Myocyte (in vitro differentiated cells): ENCODE data around the gene FPGS. TPM values are rescaled to one million over a fixed set of nuclear protein-coding genes. Genes with fewer than 3 reads are reported as not detected.
"Not testable (repeated sequence)": the region's sequence is repeated elsewhere in the genome, so short reads cannot be mapped to it uniquely, and the experiment has no call there.

Experiments used
- DNase-seq: peaks from one replicate; pipeline ENCODE4 v3.0.0-alpha.2; 2012; ENCODE audit warnings: low read depth
- polyA plus RNA-seq: library from polyadenylated mRNA; unstranded; fragments of >200 nt; gene quantifications from one replicate; pipeline ENCODE4 v1.2.1, GENCODE V29; 2012; ENCODE audit warnings: missing spikeins
- total RNA-seq: library from RNA; depleted of rRNA; stranded (reverse); fragments of >200 nt; gene quantifications from 2 replicates; pipeline ENCODE4 v1.2.3, GENCODE V29; 2014

FPGS gene, protein sequence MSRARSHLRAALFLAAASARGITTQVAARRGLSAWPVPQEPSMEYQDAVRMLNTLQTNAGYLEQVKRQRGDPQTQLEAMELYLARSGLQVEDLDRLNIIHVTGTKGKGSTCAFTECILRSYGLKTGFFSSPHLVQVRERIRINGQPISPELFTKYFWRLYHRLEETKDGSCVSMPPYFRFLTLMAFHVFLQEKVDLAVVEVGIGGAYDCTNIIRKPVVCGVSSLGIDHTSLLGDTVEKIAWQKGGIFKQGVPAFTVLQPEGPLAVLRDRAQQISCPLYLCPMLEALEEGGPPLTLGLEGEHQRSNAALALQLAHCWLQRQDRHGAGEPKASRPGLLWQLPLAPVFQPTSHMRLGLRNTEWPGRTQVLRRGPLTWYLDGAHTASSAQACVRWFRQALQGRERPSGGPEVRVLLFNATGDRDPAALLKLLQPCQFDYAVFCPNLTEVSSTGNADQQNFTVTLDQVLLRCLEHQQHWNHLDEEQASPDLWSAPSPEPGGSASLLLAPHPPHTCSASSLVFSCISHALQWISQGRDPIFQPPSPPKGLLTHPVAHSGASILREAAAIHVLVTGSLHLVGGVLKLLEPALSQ
- 141 and 200 TPM in 2 replicates for total RNA-seq
- polyA plus RNA-seq, result 73.8 TPM

DNA sequence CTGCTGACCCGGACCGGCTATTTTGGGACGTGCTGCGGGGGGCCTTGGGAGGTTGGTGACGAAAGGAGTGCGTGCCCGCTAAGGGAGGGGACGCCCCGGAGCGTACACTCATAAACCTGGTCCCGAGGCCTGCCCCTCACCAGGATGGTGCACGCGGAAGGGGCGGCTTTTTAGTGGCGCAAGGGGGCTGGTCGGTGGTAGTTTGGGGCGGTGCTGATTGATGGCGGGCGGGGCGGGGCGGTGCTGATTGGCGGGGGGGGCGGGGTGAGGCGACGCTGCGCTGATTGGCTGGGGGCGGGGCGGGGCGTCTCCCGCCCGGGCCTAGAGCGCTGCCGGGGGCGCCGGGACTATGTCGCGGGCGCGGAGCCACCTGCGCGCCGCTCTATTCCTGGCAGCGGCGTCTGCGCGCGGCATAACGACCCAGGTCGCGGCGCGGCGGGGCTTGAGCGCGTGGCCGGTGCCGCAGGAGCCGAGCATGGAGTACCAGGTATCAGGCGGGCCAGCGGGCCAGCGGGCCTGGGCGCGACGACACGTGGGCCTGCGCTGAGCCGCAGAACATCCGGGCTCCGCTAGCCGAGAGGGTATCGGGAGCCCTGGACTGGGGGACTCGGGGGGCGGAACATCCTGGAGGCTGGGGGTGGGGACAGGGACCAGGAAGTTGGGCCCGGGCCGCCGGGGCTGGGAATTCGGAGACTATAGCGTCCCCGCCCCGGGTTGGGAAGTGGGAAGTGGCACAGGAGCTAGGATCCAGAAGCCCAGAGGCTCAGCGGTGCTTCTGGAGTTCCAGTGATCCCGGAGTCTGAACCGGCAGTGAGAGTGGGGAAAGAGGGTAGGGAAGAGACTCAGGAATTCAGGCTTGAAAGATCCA, at the start of gene FPGS:
Gene FPGS (plus strand): TSS at position 307 of the 868 bp plus-strand sequence. CDS start 43 bp downstream, at position 350.
- DNase-seq, result peak; percentile 93

DNA sequence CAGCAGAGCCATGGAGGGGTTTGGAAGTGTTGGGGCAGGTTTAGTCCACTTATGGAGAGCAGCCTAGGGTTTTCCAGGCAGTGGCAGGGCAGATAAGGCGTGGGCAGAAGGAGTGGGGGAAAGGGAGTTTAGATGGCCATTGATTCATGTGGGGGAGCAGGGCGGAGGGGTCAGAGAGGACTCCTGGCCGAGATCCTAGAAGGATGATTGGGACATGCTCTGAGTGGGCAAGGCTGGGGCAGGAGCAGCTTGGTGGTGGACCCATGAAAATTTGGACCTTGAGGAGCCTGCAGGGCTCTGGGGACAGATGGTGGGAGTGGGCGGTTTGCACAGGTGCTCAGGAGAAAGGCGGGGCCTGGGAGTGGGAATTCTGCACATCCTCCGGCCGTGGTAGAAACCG, 49.5 kb upstream of the FPGS start:
- no peak for DNase-seq

DNA sequence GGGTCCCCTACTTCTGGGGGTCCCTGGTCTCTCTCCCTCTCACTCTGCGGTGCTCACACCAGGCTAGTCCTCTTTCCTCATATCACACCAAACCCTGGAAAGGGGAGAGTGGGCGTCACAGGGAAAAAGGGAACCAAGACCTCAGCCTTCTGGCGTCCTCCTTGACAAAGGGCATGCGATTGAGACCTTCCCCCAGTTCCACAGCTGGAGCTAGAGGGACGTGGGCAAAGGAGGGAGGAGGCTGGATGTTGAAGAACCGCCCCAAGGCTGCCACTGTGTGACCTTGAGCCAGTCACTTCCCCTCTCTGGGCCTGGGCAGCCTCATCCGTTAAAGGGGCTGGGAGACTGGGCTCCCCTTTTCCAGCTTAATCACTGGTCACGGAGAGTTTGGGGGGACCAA, 49.1 kb upstream of the FPGS start:
- no peak for DNase-seq

DNA sequence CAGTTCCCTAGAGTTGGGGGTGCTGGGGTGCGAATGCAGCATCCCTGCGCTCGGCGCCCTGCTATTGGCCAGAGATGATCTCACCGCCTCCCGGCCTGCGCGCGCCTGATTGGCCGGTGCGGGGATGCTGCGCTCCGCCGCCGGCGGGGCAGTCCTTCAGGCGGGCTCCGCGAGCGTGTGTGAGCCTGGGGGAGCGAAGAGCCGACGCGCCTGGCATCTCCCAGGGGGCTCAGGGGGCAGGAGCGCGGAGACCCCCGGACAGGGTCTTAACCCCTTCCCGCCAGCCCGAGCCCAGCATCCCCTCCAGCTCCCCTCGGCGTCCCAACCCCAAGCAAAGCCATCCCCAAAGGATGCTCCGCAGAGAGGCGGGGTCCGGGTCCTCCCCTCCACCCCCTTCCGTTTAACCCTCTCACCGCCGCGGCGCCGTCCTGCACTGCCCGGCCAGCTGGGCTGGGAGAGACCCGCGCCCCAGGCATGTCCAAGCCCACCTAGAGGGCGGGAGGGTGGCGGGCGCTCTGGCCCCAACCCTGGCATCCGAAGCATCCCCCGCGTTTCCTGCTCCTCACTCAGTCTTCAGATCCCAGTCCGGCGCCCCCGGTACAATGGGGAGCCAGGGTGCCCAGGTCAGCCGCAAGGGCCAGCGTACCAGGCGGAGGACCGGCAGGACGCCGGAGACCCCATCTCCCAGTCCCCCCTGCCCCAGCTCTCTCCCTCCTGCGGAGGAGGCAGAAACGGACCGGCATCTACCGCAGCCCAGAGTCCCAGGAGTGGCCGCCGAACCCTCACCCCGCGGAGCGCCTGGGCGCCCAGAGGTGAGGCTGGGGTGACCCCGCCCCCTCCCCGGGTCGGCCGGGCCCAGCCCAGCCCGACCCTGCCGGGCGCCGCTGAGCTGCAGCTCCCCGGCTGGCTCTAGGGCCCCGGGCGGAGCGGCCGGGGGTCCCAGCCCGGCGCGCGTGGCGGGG, 48.3 kb upstream of the FPGS start:
- no peak for DNase-seq

DNA sequence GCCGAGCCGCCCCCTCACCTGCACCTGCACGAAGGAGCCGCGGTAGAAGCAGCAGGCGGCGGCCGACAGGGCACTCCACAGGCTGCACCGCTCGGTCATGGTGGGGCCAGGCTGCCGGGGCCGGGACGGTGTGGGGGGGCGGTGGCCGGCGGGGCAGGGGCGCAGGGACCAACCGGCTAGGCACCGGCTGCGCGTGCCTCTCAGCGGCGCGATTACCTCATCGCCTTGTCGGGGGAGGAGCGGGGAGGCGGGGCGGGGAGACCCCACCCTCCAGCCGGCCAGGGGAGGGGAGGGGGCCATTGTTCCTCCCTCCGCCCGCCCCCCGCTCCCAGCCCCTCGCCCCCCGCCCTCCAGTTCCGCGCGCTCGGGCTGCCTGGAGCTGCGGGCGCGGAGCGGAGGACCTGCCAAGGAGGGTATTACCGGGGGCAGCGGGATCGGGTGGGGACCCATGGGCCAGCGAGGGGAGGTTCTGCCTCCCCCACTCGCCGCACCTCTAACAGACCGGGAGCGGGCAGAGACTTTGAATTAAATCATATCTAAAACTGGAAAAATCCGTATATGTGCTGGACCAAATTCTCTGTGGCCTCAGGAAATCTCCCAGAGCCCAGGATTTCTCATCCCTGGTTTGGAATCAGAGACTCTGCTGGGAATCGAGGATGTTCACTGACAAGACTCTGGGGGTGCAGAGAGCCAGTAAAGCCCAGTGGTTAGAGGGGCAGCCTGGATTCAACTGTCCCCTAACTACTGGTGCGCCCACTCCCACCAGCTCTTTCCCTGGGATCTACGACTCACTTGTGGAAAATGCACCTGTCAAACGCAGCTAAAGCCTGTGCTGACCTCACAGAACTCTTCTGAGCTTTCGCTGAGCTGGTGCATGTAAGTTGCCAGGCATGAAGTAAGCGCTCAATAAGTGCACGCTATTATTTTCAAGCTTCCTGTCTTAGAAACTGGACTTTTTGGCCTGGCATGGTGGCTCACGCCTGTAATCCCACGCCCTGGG, 47.3 kb upstream of the FPGS start:
- no peak for DNase-seq

DNA sequence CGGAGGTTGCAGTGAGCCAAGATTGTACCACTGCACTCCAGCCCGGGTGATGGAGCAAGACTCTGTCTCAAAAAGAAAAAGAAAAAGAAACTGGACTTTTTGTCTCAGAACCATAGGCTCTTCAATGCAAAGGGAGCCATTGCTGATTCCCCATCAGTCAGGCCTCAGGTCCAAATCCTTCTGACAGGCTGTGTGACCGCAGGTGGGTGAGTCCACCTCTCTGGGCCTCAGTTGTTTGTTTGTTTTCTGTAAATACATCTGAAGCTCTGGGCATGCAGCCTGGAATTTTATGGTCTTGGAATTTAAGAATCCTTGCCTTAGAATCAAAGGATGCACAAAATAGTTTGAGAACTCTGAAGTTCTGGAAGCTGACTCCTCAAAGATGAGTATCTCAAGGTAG, 46.4 kb upstream of the FPGS start:
- no peak for DNase-seq

DNA sequence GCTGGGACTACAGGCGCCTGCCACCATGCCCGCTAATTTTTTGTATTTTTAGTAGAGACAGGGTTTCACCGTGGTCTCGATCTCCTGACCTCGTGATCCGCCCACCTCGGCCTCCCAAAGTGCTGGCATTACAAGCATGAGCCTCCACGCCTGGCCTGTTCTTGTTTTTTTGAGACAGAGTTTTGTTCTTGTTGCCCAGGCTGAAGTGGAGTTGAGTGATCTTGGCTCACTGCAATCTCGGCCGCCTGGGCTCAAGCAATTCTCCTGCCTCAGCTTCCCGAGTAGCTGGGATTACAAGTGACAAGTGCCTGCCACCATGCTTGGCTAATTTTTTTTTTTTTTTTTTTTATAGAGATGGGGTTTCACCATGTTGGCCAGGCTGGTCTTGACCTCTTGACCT, 45.9 kb upstream of the FPGS start:
- not testable (repeated sequence) for DNase-seq

DNA sequence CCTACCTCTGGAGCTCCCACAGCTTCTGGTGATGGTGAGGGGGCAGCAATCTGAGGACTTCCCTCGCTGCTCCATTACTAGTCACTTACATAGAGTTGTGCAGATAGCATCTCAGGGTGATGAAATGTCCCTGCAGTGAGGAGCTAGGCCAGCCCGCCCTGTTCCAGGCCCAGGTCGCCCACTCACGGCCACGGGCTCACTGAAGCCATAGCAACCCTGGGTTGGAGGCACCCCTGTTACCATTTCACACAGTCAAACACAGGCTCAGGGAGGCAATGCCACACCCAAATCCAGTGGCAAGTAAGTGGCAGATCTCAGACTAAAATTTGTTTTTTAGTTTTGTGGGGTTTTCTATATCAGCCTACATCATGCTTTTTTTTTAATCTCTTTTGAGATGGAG, 43.8 kb upstream of the FPGS start:
- DNase-seq, result no peak

DNA sequence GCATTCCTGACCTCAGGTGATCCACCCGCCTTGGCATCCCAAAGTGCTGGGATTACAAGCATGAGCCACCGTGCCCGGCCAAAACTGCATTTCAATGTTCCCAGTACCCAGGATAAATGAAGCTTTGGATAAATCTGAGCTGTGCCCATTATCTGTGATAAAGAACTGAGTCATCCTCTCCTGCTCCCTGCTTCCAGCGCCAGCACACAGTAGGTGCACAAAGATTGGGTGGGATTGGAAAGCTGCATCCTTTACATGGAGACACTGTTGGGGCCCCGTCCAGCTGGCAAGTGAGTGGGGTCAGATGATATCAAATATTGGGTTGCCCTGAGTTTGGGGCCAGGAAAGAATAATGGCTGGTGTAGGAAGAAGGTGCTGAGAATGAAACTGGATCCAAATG, 41.6 kb upstream of the FPGS start:
- DNase-seq, result no peak

DNA sequence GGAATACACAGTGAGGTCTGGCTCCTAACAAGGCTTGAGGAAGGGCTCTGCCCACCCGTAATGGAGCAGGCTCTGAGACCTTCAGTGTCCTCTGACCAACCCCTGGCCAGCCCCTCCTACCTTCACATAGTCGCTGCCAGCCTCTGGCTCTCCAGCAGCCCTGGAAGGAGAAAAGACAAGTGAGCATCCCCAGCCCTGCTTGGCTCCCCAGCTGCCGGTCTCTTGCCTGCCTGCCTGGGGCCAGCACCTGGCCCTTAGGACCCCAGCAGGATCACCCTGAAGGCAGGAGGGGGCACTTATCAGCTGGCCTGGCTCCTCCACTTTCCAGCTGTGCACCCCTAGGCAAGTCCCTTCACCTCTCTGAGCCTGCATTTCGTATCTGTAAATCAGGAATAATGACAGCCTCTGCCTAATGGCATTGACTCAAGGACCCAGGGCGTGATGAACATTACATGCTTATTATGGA, 41.2 kb upstream of the FPGS start:
- no peak for DNase-seq

DNA sequence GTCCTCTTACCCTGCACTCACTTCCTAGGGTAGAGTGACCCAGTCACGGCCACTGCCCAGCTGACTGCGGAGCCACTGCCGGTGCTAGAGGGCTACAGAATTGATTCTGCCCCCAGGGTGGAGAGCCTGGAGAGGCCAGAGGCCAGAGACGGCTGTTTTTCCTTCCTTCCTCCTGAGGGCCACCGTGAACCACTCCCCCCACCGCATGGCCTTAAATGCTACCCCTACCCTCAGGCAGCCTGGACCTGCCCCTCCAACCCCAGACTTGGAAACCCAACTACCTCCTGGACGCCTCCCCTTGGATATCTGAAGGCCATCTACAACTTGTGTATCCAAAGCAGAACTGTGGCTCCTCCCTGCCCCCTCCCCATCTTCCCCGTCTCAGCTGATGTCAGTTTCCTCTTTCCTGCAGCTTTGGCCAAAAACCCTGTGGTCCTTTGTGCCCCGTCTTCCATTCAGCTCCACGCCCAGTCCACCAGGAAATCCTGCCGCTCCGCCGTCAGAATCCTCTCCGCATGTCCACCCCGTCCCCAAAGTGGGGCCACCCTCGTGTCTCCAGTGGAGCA, 40.5 kb upstream of the FPGS start:
- DNase-seq, result no peak

DNA sequence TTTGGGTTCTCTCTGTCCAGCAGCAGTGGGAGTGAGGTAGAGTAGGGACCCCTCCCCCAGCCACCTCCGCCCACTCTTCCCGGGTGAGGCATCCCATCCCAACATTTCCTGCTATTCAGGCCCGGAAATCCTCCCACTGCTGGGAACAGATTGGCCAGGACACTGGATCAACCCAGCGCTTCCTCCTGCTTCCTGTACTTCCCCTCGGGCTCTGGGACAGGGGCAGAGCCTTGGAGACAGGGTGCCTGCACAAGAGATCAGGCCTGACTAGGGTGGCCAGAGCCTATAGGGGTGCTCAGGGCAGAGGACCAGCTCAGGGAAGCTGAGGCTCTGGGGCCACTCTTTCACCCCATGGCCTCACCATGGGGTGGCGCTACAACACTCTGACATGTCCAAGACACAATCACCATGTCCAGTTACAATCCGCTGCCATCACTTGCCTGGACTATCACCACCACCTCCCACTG, 38.7 kb upstream of the FPGS start:
- DNase-seq, result no peak

DNA sequence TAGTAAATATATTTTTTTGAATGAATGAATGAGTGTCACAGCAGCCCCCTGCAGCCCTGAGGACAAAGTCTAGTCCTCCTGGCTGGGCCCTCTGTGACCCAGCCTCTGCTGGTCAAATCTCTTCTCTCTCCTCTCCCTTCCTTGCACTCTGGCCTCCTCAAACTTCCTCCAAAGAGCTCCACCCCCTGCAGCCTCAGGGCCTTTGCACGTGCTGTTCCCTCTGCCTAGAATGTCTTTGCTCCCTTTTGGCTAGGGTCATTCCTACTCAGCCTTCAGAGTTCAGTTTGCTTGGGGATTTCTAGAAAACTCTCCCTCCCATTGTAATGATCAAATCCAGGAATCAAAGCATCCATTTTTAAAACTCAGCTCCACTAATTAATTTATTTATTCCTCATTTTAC, 37.3 kb upstream of the FPGS start:
- DNase-seq, result no peak

DNA sequence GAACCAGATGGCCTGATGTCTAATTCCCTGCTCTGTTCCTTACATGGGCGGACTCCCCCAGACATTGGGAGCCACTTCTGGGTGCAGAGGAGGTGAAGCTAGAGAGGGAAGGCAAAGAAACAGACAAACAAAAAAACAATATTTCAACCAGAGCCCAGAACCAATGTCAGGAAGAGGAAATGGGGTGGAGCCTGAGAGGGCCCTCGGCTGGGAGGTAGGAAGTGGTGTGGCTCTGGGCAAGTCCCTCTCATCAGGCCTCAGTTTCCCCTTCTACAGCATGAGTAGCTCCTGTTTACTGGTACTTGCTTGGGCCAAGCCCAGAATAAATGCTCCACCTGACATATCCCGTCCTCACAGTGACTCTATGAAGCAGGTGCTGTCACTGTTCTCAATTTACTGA, 35.3 kb upstream of the FPGS start:
- no peak for DNase-seq

DNA sequence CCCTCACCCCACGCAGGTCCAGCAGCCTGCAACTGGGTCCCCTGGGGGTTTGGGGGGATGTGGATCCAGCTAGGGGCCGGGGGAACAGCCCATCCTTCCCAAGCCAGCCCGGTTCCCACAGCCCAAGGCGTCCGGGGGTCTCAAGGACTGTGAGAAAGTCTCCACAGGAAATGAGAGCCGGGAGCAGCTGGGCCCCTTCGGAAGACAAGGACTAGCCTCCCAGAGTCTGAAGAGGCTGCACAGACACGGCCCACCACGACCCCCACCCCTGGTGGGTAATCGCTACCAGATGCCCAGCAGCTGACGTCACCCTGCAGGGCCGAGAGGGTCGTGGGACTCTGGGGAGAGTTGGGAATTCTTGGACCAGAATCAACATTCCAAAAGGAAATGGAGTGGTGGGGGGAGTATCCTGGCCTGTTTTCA, 34.8 kb upstream of the FPGS start:
- DNase-seq, result no peak

DNA sequence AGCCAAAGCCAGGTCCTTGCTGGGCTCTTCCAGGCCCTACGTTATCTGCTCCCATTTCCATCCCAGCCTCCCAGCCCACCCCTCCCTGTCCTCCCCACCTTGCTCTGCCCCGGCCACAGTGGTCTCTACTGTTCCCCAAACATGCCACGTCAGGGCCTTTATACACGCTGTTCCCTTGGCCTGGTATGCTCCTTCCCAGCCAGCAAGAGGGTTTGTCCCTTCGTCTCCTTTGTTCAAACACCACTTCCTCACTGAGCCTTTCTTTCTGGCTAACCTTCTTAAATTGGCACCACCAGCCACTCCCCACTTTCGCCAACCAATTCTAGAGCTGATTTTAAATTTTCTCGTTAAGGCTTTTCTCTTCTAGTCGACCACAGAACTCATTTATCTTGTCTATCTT, 34.0 kb upstream of the FPGS start:
- DNase-seq, result no peak

DNA sequence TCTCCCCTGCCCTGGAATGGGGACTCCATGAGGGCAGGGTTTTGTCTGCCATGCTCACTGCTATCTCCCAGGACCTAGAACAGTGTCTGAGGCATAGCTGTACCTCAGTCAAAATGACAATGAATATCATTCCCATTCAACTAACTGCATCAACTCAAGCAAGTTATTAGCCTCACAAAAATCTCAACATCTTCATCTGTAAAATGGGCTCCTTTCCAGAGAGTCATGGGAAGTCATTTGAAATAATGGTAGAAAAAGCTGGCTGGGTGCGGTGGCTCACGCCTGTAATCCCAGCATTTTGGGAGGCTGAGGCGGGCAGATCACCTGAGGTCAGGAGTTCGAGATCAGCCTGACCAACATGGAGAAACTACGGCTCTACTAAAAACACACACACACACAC, 33.6 kb upstream of the FPGS start:
- no peak for DNase-seq

DNA sequence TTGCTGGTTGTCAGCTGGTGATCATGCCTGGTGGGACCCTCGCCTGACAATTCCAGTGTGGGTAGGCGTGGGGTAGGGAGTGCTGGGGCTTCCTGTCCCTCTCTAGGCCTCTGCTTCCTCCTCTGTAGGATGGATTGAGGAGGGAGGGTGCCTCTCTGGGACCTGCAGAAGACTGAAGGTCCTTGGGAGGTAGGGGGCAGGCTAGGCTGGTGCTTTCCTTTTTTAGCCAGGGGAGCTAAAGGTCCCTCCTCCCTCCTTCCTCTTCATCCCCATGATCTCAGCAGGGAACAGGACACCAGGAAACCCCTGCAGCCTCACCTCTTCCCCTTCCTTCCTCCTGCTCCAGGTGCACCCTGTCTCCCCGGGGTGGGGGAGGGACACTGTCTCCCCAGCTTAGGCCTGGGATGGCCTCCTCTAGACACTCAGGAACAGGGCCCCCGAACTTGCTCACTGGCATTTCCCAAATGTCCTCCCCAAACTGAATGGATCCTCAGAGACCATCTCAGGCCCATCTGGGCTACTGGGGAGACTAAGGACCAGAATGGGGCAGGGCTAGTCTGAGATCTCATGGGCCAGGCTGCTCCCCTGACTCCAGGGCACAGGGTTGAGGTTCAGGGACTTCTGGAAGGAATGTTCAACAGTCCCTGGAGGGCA, 32.6 kb upstream of the FPGS start:
- DNase-seq, result no peak

DNA sequence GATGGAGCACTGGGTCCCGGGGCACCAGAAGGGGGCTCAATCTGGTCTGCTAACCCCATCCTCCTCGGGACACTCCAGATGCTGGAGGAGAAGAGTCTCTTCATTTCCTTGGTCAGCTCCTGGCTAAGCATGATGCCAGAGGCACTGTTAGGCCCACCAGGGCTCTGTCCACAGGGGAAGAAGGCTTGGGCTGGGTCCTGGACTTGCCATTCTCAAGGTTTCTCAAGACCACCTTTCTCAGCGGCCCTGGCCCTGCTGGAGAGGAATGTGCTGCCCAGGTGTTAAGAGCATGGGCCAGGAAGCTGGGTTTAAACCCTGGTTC, 32.1 kb upstream of the FPGS start:
- DNase-seq, result no peak
